ENCODE measurements around the gene LRATD1. TPM values are rescaled to one million over a fixed set of nuclear protein-coding genes. Genes with fewer than 3 reads are reported as not detected.

Gene LRATD1
- total RNA-seq, 3 donors from 2014 or later: 59.5 to 157 (median 139) TPM

- Histone ChIP-seq H3K4me3 (no peak overlapping the region), H3K4me1 (ENCODE audit: low read depth) (no peaks in the 10 kb centered on the region), H3K36me3 (ENCODE audit: low read depth) (no peaks in the 10 kb centered on the region), H3K9me3 (no peaks in the 10 kb centered on the region)
- DNase-seq (no peak), ATAC-seq (no peak)
- intact Hi-C loops (cut with DNase I, micrococcal nuclease): no loop called here
- TF ChIP-seq CTCF (IDR thresholded peaks at IDR 0.05): no peak
These were observed 49.1 kb downstream of the LRATD1 start for GRCh38 chr2:14681608-14682007.
